Measurements from ENCODE around the gene PLAAT4.

- TF ChIP-seq CTCF (IDR thresholded peaks at IDR 0.05) = no peak
- TF ChIP-seq POLR2A (IDR thresholded peaks at IDR 0.05) = no peak
Measured at GRCh38 chr11:63499874-63500273, 36.7 kb upstream of the PLAAT4 start.
